Natural killer cell (primary cell): ENCODE results near the gene KCNE4. TPM values are rescaled to one million over a fixed set of nuclear protein-coding genes. Genes with fewer than 3 reads are reported as not detected.

Source experiments
- ATAC-seq, 3 donors: fragments of 150-1000 bp in 2 of 3; fragments of 200-7000 bp in 1 of 3; cut with Tn5 transposase; 1 replicate in 1 of 3; 2 replicates in 2 of 3; pipeline ENCODE4 v1.10.0; 2021; ENCODE audit warnings: mild to moderate bottlenecking in 2 of 3, moderate library complexity in 2 of 3
- DNase-seq, 2 donors: peaks; one replicate each; pipeline versions ENCODE4 v3.0.0 to v3.0.0-alpha.2; 2013 to 2021; ENCODE audit warnings: mixed read lengths in 1 of 2
- H3K27ac ChIP-seq: one replicate; pipeline ENCODE4 v1.5.1; 2013; ENCODE audit warnings: mild to moderate bottlenecking, low read length
- H3K27me3 ChIP-seq: one replicate; pipeline ENCODE4 v1.6.1; 2013; ENCODE audit warnings: low read length; ENCODE audit not compliant: control insufficient read depth, insufficient read depth
- H3K36me3 ChIP-seq: one replicate; pipeline ENCODE4 v1.6.1; 2013; ENCODE audit warnings: low read length; ENCODE audit not compliant: control insufficient read depth, insufficient read depth
- H3K4me1 ChIP-seq: one replicate; pipeline ENCODE4 v1.6.1; 2013; ENCODE audit warnings: low read length; ENCODE audit not compliant: control insufficient read depth, insufficient read depth
- H3K4me3 ChIP-seq: one replicate; pipeline ENCODE4 v1.5.1; 2013; ENCODE audit warnings: low read length
- H3K9me3 ChIP-seq: one replicate; pipeline ENCODE4 v1.6.1; 2013; ENCODE audit warnings: low read length; ENCODE audit not compliant: control insufficient read depth, insufficient read depth
- H3K27ac Mint-ChIP-seq, 2 donors: one replicate each; pipeline ENCODE4 v1.8.0; 2022; ENCODE audit warnings: mild to moderate bottlenecking in 2 of 2, mixed read lengths in 2 of 2, moderate library complexity in 1 of 2
- H3K27me3 Mint-ChIP-seq, 2 donors: one replicate each; pipeline ENCODE4 v1.8.0; 2022; ENCODE audit warnings: low read depth in 2 of 2, mixed read lengths in 2 of 2
- H3K36me3 Mint-ChIP-seq: one replicate; pipeline ENCODE4 v1.8.0; 2022; ENCODE audit warnings: mixed read lengths
- H3K4me1 Mint-ChIP-seq, 2 donors: one replicate each; pipeline ENCODE4 v1.8.0; 2022; ENCODE audit warnings: mixed read lengths in 2 of 2
- H3K4me3 Mint-ChIP-seq: one replicate; pipeline ENCODE4 v1.8.0; 2022; ENCODE audit warnings: mild to moderate bottlenecking, moderate library complexity, mixed read lengths
- H3K9me3 Mint-ChIP-seq, 2 donors: one replicate each; pipeline ENCODE4 v1.8.0; 2022; ENCODE audit warnings: mixed read lengths in 2 of 2
- CTCF ChIP-seq: fragments of 200-600 bp; IDR thresholded peaks from one replicate; pipeline ENCODE4 v1.8.0; 2022; ENCODE audit warnings: antibody characterized with exemption
- WGBS: methylation state at CpG from one replicate; pipeline ENCODE4 v1.1.7; 2013; ENCODE audit warnings: missing lambda C conversion rate; ENCODE audit not compliant: insufficient coverage; 5-methylcytosine and 5-hydroxymethylcytosine counted together
- intact Hi-C: fragments of 100-400 bp; cut with micrococcal nuclease; formaldehyde crosslinking; loops from one replicate; pipeline ENCODE4 v1.14.2; 2022
- total RNA-seq, 4 donors: library from RNA; stranded (reverse); fragments of 120-200 nt in 1 of 4; gene quantifications; one replicate each; pipeline versions ENCODE4 v1.2.3 to v1.2.4, GENCODE V29; 2013 to 2022

Gene KCNE4
- total RNA-seq, 3 donors from 2014 or later (not counting 1 experiment from before 2014, with no cell fraction given): not detected

- H3K9me3 Mint-ChIP-seq: no peaks in the 10 kb centered on the region
- no peaks in the 10 kb centered on the region for H3K4me1 ChIP-seq
- H3K27ac Mint-ChIP-seq: no peak overlapping the region
- intact Hi-C loops: no loop called here
- no peak for DNase-seq
- H3K9me3 ChIP-seq: no peaks in the 10 kb centered on the region
- no peaks in the 10 kb centered on the region for H3K36me3 Mint-ChIP-seq
- no peak for ATAC-seq
- WGBS: 89% methylated on average over 8 of the region's 8 CpGs
- no peaks in the 10 kb centered on the region for H3K27me3 ChIP-seq
- H3K4me3 ChIP-seq: no peak overlapping the region
- TF ChIP-seq CTCF: no peak
- no peaks in the 10 kb centered on the region for H3K4me1 Mint-ChIP-seq
- H3K36me3 ChIP-seq: no peaks in the 10 kb centered on the region
- no peak overlapping the region for H3K27ac ChIP-seq
- no peak overlapping the region for H3K4me3 Mint-ChIP-seq
- peaks cover 4 to 6% of the 10 kb centered on the region in 2 donors for H3K27me3 Mint-ChIP-seq
Measured at GRCh38 chr2:223056701-223057418, 4.9 kb downstream of the KCNE4 start.

GRCh38 chr2:223057569-223057968 is 5.6 kb downstream of the KCNE4 start:
- Mint-ChIP-seq H3K9me3 (no peaks in the 10 kb centered on the region), H3K27ac (no peak overlapping the region), H3K4me1 (no peaks in the 10 kb centered on the region), H3K27me3 (peaks cover 4 to 6% of the 10 kb centered on the region in 2 donors), H3K36me3 (no peaks in the 10 kb centered on the region), H3K4me3 (no peak overlapping the region)
- no peaks in the 10 kb centered on the region for H3K27me3 ChIP-seq
- ATAC-seq (no peak), DNase-seq (no peak)
- no peak overlapping the region for H3K27ac ChIP-seq
- H3K36me3 ChIP-seq: no peaks in the 10 kb centered on the region
- H3K4me1 ChIP-seq: no peaks in the 10 kb centered on the region
- H3K4me3 ChIP-seq: no peak overlapping the region
- intact Hi-C loops: no loop called here
- TF ChIP-seq CTCF: no peak
- 88% methylated on average over 4 of the region's 4 CpGs for WGBS
- no peaks in the 10 kb centered on the region for H3K9me3 ChIP-seq

GRCh38 chr2:223058952-223059716 is 7.1 kb downstream of the KCNE4 start:
- Histone ChIP-seq H3K27me3 (no peaks in the 10 kb centered on the region), H3K4me3 (no peak overlapping the region), H3K4me1 (no peaks in the 10 kb centered on the region), H3K36me3 (no peaks in the 10 kb centered on the region), H3K27ac (no peak overlapping the region), H3K9me3 (no peaks in the 10 kb centered on the region)
- WGBS: 71% methylated on average over 1 of the region's 2 CpGs
- Mint-ChIP-seq H3K27ac (no peak overlapping the region), H3K4me3 (no peak overlapping the region), H3K27me3 (peaks cover 6 to 10% of the 10 kb centered on the region in 2 donors), H3K36me3 (no peaks in the 10 kb centered on the region), H3K9me3 (no peaks in the 10 kb centered on the region), H3K4me1 (no peaks in the 10 kb centered on the region)
- ATAC-seq (no peak), DNase-seq (no peak)
- intact Hi-C loops: no loop called here
- no peak for TF ChIP-seq CTCF
